ENCODE measurements around the gene UCK2. TPM values are rescaled to one million over a fixed set of nuclear protein-coding genes. Genes with fewer than 3 reads are reported as not detected.

The UCK2 gene
- total RNA-seq, 4 donors from 2014 or later, result 20.9 to 30.4 (median 29.2) TPM

- Histone ChIP-seq H3K27ac (no peak overlapping the region), H3K4me3 (no peak overlapping the region), H3K4me1 (peaks cover 0 to 11% (median 0%) of the 10 kb centered on the region in 3 donors), H3K27me3 (no peaks in the 10 kb centered on the region), H3K9me3 (no peaks in the 10 kb centered on the region), H3K36me3 (no peaks in the 10 kb centered on the region)
- TF ChIP-seq CTCF (IDR thresholded peaks at IDR 0.05), result no peak
- no peak for TF ChIP-seq EP300 (IDR thresholded peaks at IDR 0.05)
- no peak for TF ChIP-seq POLR2A (IDR thresholded peaks at IDR 0.05)
- TF ChIP-seq POLR2AphosphoS5 (IDR thresholded peaks at IDR 0.05), result no peak
- 83 to 84% methylated on average over 5 to 7 of the region's 9 CpGs for WGBS, 2 donors (ENCODE audit: low coverage in 1 of 2)
- no peak for ATAC-seq
Observed at GRCh38 chr1:165855010-165855838, 27.8 kb downstream of the UCK2 start.

GRCh38 chr1:165856021-165856420 lies 28.6 kb downstream of the UCK2 start:
- no peaks in the 10 kb centered on the region for H3K9me3 ChIP-seq
- H3K27me3 ChIP-seq, result no peaks in the 10 kb centered on the region
- WGBS, 2 donors (ENCODE audit: low coverage in 1 of 2), result 85 to 91% methylated on average over 3 of the region's 3 CpGs
- no peak overlapping the region for H3K4me3 ChIP-seq
- TF ChIP-seq CTCF (IDR thresholded peaks at IDR 0.05) (no peak), POLR2AphosphoS5 (IDR thresholded peaks at IDR 0.05) (no peak), EP300 (IDR thresholded peaks at IDR 0.05) (no peak), POLR2A (IDR thresholded peaks at IDR 0.05) (no peak)
- no peaks in the 10 kb centered on the region for H3K36me3 ChIP-seq
- ATAC-seq, result no peak
- H3K4me1 ChIP-seq, result peaks cover 0 to 11% (median 0%) of the 10 kb centered on the region in 3 donors
- no peak overlapping the region for H3K27ac ChIP-seq

DNA sequence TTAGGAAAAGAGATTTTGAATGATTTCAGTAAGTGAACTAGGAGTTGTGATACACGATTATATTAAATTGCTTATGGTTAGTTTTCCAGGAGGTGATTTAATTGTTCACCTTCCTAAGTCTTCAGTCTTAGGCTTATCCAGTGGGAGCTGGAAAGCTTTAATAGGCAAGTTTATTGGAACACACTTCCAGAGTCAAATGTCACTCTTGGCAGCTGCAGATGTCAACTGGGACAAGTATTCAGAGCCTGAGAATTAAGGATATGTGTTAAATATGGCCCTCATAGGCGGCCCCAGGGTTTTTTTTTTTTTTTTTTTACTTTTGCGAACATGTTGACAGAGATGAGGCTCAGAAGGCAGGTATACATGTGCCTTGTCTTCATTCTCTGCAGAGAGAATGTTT lies 29.2 kb downstream of the UCK2 start:
- 60 to 72% methylated on average over 2 to 3 of the region's 3 CpGs for WGBS, 2 donors (ENCODE audit: low coverage in 1 of 2)
- TF ChIP-seq EP300 (IDR thresholded peaks at IDR 0.05) (no peak), POLR2A (IDR thresholded peaks at IDR 0.05) (no peak), CTCF (IDR thresholded peaks at IDR 0.05) (no peak), POLR2AphosphoS5 (IDR thresholded peaks at IDR 0.05) (no peak)
- Histone ChIP-seq H3K36me3 (no peaks in the 10 kb centered on the region), H3K4me1 (peaks cover 0 to 11% (median 0%) of the 10 kb centered on the region in 3 donors), H3K27me3 (no peaks in the 10 kb centered on the region), H3K4me3 (no peak overlapping the region), H3K9me3 (no peaks in the 10 kb centered on the region), H3K27ac (no peak overlapping the region)
- ATAC-seq, result no peak

DNA sequence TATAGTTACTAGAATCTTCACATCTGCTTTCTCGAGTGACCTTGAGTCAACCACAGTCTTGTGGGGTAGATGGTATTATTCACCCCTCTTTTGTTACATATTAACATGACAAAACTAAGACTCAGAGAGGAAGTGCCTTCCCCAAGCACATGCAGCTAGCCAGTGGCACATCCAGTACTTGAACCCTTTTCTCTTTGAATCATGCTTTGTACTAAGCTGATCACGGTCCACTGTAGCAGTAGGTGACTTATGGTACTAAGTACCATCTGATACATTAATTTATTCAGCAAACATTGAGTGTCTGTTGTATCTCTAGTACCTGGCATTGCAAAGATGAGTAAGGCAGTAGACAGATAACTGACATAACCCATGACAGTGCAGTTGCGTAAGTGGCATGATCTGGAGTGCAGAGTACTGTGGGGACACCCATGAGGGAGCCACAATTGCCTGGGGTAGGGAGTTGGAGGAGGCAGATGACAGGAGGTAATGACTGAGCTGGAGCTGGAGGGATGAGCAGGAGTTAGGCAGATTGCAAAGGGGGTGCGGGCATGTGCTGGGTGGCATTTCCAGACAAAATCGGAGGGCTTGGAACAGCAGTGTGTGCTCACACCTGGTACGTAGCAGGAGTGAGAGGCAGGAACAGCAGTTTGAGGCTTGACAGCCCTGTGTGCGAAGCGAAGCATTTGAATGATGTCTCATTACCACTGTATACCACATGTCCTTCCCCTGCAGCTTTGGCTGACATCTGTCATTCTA lies 29.8 kb downstream of the UCK2 start:
- no peak for TF ChIP-seq CTCF (IDR thresholded peaks at IDR 0.05)
- no peak for TF ChIP-seq POLR2A (IDR thresholded peaks at IDR 0.05)
- no peak for TF ChIP-seq POLR2AphosphoS5 (IDR thresholded peaks at IDR 0.05)
- TF ChIP-seq EP300 (IDR thresholded peaks at IDR 0.05), result no peak
- no peak overlapping the region for H3K4me3 ChIP-seq
- H3K9me3 ChIP-seq, result no peaks in the 10 kb centered on the region
- no peak overlapping the region for H3K27ac ChIP-seq
- ATAC-seq, result no peak
- H3K36me3 ChIP-seq, result no peaks in the 10 kb centered on the region
- peaks cover 0 to 11% (median 0%) of the 10 kb centered on the region in 3 donors for H3K4me1 ChIP-seq
- 84 to 92% methylated on average over 5 to 7 of the region's 8 CpGs for WGBS, 2 donors (ENCODE audit: low coverage in 1 of 2)
- no peaks in the 10 kb centered on the region for H3K27me3 ChIP-seq
